ENCODE results near the gene DVL1. TPM values are rescaled to one million over a fixed set of nuclear protein-coding genes. Genes with fewer than 3 reads are reported as not detected.

Gene DVL1
- total and polyA plus RNA-seq, 2 of the 13 experiments (the other 11 are each of a cell fraction or from before 2014, with no cell fraction given): 30.8 to 60.4 TPM

- no peak for TF ChIP-seq RERE (CRISPR knock-in tag; IDR thresholded peaks at IDR 0.05; ENCODE audit: low read depth)
- no peak for TF ChIP-seq ZNF382 (CRISPR knock-in tag; IDR thresholded peaks at IDR 0.05; ENCODE audit: borderline replicate concordance)
- no peak for TF ChIP-seq SCMH1 (CRISPR knock-in tag; IDR thresholded peaks at IDR 0.05; ENCODE audit: borderline replicate concordance)
- no peak for TF ChIP-seq ZNF343 (CRISPR knock-in tag; IDR thresholded peaks at IDR 0.05)
- TF ChIP-seq ZSCAN22 (CRISPR knock-in tag; IDR thresholded peaks at IDR 0.05): no peak
- no peak for TF ChIP-seq PHF5A (CRISPR knock-in tag; IDR thresholded peaks at IDR 0.05; ENCODE audit: low read depth, unreplicated experiment)
- TF ChIP-seq NR2F2 (IDR thresholded peaks at IDR 0.05; ENCODE audit: borderline replicate concordance, low read depth): no peak
- no peak; the same call in 1 of the 2 replicates for TF ChIP-seq MAF1 (CRISPR knock-in tag; IDR thresholded peaks at IDR 0.05; ENCODE audit: borderline replicate concordance)
- TF ChIP-seq STAT6 (CRISPR knock-in tag; IDR thresholded peaks at IDR 0.05; ENCODE audit: borderline replicate concordance): no peak
- TF ChIP-seq MATR3 (CRISPR knock-in tag; IDR thresholded peaks at IDR 0.05): no peak
- TF ChIP-seq ZNF318 (CRISPR knock-in tag; IDR thresholded peaks at IDR 0.05): no peak
- TF ChIP-seq ZNF232 (CRISPR knock-in tag; IDR thresholded peaks at IDR 0.05; ENCODE audit: borderline replicate concordance): peak; percentile 95
- TF ChIP-seq ZNF260 (CRISPR knock-in tag; IDR thresholded peaks at IDR 0.05; ENCODE audit: borderline replicate concordance, low read depth): no peak
- TF ChIP-seq TCF7 (IDR thresholded peaks at IDR 0.05; ENCODE audit: low read depth): no peak
These were observed 14.4 kb downstream of the DVL1 start (continued) for GRCh38 chr1:1334835-1335234.

Data from HepG2 (cell line).